ENCODE results near the gene CHAF1A.

Gene CHAF1A

DNA sequence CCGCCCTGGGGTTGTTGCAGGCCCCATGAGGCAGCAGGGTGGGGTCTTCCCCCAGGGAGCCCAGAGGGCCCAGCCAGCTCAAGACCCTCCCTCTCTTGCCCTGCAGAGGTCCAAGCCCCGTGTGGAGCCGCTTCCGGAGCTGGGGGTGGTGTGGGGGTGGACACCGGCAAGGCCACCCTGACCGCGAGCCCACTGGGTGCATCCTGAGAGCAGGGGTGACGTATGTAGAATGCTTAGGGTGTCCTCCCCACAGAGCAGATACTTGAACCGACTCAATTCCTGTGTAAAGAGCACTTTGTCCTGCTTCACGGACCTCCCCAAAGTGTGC lies 40.3 kb downstream of the CHAF1A start:
- no peak for DNase-seq (ENCODE audit: low spot score)

- no peak for DNase-seq (ENCODE audit: low spot score)
These were observed 40.7 kb downstream of the CHAF1A start for GRCh38 chr19:4443188-4443587.

GRCh38 chr19:4443966-4444764 lies 41.7 kb downstream of the CHAF1A start:
- DNase-seq (ENCODE audit: low spot score) = no peak

- DNase-seq (ENCODE audit: low spot score) = no peak
These were observed 42.6 kb downstream of the CHAF1A start for GRCh38 chr19:4444765-4445741.

- no peak for DNase-seq (ENCODE audit: low spot score)
These were observed 43.7 kb downstream of the CHAF1A start for GRCh38 chr19:4445963-4446703.

- no peak for DNase-seq (ENCODE audit: low spot score)
These were observed 44.3 kb downstream of the CHAF1A start for GRCh38 chr19:4446704-4447200.

- DNase-seq (ENCODE audit: low spot score) = no peak
These were observed 45.1 kb downstream of the CHAF1A start for GRCh38 chr19:4447327-4448146.

DNA sequence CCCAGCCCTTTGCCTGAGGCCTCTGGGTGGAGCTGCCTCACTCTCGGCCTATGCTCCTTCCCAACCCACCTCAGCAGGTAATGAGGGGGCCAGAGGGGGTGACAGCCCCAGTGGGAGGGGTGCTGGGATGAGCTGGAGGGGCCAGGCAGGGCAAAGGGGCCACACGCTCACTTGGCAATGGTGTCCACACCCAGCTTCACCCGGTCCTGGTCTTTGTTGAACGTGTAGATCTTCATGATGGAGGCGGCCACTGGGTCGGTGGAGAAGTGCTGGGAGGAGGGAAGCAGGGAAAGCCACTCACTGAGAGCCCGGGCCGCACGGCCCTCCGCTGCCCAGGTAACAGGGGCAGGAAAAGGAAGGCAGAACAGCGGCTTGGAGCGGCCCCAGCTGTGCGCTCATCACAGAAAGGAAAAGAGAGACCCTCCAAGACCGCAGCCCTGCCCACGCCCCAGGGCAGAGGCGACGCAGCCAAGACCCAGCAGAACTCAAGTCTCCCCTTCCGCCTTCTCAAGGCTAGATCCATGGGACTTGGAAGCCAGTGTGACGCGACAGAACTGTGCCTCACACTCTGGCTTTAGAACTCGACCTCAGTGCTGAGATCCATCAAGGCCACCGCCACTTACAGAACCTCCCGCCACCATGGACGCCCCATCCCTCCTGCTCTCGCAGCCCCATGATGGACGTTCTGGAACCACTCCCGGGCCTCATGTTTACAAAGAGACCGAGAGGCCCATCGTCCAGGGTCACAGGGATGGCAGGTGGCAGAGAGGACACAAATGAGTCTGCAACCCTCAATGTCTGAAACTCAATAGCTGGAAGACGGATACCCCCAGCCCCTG lies 45.9 kb downstream of the CHAF1A start:
- DNase-seq (ENCODE audit: low spot score) = no peak

DNA sequence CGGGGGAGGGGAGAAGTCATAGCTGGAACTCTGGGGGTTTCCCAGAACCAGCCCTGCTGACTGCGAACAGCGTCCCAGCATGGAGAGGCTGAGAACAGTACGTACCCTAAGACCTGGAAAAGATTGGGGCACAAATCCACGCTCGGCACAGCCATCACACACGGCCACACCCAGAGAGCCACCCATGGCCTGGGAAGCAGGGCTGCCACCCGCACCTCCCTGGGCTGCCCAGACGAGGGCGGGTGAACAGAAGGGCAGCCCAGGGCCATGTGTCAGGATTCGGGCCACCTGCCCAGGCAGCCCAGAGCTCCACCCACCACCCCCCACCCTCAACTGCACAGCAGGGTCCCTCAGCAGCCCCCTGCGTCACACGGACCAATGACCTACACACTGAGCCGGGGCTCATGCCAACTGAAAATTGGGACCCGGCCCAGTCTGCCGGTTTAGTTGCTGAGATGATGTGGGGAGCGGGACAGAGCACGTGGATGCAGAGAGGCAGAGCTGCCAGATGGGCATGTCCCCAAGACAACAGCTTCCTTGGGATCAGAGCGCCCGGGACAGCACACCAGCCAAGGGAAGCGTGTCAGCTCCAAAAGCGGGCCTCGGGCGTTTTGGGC lies 46.7 kb downstream of the CHAF1A start:
- DNase-seq (ENCODE audit: low spot score) = peak; percentile 76

GRCh38 chr19:4449639-4450028 lies 47.2 kb downstream of the CHAF1A start:
- DNase-seq (ENCODE audit: low spot score) = peak; percentile 36

- no peak for DNase-seq (ENCODE audit: low spot score)
These were observed 50.0 kb downstream of the CHAF1A start for GRCh38 chr19:4452230-4452990.

DNA sequence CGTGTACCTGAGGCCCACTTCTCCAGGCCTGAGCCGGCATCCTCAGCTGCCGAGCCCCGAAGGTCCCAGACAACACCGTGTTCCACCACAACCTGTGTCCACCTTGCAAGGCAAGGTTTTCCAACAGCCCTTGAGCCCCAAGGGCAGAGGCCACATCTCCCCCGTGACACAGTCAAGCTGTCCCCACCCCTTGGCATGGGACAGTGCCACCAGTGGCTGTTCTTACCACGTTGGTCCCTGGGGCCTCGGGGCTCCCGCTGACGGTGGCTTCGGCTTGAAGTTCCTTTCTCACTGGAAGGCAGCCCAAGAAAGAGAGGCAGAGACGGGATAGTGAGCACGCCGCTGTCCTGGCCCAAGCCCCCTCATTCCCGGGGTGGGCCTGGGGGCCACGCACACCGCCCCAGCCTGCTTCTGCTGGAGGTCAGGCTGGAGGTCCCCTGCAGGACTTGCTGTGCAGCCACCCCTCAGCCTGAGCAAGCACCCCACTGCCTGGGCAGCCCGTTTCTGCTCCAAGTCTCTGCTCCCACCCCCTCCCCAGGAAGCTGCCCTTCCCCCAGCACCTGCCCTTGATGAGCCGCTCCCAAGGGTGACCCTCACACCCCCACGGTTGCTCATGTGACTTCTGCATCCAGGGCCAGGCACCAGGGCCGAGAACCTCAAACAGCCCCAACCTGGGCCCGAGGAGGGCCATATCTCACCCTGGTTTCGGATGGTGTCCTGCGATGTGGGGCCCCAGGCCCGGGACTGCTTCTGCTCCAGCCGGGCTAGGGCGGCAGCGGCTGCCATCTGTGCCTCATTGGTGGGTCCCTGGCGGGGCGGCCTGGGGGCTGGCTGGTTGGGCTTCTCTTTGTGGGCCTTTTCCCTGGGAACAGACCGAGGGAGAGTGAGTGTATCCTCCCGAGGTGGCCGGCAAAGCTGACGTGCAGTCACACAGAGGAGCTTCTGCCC lies 51.1 kb downstream of the CHAF1A start:
- DNase-seq (ENCODE audit: low spot score) = no peak

DNA sequence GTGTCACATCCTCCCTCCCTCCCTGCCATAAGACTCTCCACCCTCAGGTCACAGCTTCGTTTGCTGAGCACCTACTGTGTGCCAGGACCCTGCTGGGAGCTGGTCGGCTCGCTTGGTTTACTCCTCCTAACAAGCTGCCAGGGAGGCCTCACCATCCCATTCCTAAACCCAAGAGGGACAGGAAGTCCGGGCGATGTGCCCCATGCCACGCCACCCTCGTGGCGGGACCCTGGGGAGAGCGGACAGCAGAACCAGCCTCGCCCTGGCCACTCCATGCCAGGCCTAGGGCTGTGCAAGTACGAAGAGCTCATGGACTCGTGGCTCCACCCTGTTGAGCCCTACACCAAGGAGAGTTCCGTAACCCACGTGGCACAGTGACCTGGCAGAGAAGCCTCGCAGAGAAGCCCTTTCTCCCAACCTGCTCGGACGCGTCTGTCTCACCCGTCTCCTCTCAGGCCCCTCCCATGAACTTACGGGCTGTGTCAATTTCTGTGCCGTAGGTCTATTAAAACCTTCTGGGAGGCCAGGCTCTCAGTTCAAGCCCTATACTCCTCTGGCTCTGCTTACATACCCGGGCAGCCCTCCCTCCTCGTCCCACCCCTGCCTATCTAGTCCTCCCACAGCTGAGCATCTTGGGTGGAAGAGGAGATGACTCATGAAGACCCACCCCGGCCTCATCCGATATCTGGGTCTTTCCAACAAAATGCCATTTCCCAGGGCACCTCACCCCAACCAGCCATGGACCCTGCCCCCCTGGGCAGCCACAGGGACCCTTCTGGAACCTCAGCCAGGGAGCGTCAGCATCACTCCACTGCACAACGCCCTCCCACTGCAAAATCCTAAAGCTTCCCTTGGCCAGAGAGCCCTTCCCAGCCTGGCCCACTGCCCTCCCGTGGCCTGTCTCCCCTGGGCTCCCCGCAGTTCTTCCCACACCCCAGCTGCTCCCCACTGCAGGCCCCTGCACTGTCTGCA lies 52.6 kb downstream of the CHAF1A start:
- DNase-seq (ENCODE audit: low spot score) = peak; percentile 61

- no peak for DNase-seq (ENCODE audit: low spot score)
These were observed 53.5 kb downstream of the CHAF1A start for GRCh38 chr19:4455719-4456475.

DNA sequence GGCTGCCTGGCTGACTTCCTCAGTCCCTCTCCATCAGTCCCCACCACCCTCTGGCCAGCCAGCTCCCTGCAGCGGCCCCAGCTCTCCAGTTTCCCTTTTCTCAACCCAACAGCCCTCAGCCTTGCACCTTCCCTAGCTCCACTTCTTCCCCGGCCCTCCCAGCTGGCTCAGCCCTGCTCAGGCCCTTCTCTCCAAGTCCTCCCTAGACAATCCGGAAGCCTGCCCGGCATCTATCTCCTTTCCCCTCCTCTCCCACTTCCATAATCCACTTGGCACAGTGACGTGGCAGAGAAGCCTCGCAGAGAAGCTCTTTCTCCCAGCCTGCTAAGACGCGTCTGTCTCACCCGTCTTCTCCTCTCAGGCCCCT lies 54.0 kb downstream of the CHAF1A start:
- DNase-seq (ENCODE audit: low spot score) = peak; percentile 42

Measured in putamen (tissue), 1 donor.